Measurements from ENCODE around the gene BPTF. TPM values are rescaled to one million over a fixed set of nuclear protein-coding genes. Genes with fewer than 3 reads are reported as not detected.
"Not testable (repeated sequence)": the region's sequence is repeated elsewhere in the genome, so short reads cannot be mapped to it uniquely, and the experiment has no call there.

Gene BPTF
- total and polyA plus RNA-seq, 2 experiments from 2014 or later: 50.5 to 83.9 TPM

- peak overlapping the region; percentile 87 for H3K27ac ChIP-seq
- peaks cover 4% of the 10 kb centered on the region for H3K27me3 ChIP-seq
- peak in 1 of 2 donors; percentile 5 for DNase-seq (ENCODE audit: low read depth in 1 of 2, low spot score in 1 of 2)
- no peaks in the 10 kb centered on the region for H3K4me1 ChIP-seq (ENCODE audit: low read depth)
- TF ChIP-seq CTCF (IDR thresholded peaks at IDR 0.05; ENCODE audit: low read depth, low read length): no peak
- H3K4me3 ChIP-seq: peak overlapping the region; percentile 88
- H3K9me3 ChIP-seq (ENCODE audit: low read depth): no peaks in the 10 kb centered on the region
- no peaks in the 10 kb centered on the region for H3K36me3 ChIP-seq
These were observed 167.3 kb downstream of the BPTF start for GRCh38 chr17:67992548-67993152.

- no peak for TF ChIP-seq CTCF (IDR thresholded peaks at IDR 0.05; ENCODE audit: low read depth, low read length)
- H3K4me3 ChIP-seq: peak overlapping the region; percentile 88
- peak overlapping the region; percentile 89 for H3K27ac ChIP-seq
- H3K36me3 ChIP-seq: no peaks in the 10 kb centered on the region
- H3K4me1 ChIP-seq (ENCODE audit: low read depth): no peaks in the 10 kb centered on the region
- peaks cover 4% of the 10 kb centered on the region for H3K27me3 ChIP-seq
- peak; percentile 91 for DNase-seq (ENCODE audit: low read depth in 1 of 2, low spot score in 1 of 2)
- no peaks in the 10 kb centered on the region for H3K9me3 ChIP-seq (ENCODE audit: low read depth)
These were observed 168.1 kb downstream of the BPTF start for GRCh38 chr17:67993153-67993997.

GRCh38 chr17:67993998-67994361, 168.7 kb downstream of the BPTF start:
- no peak for TF ChIP-seq CTCF (IDR thresholded peaks at IDR 0.05; ENCODE audit: low read depth, low read length)
- H3K4me1 ChIP-seq (ENCODE audit: low read depth): no peaks in the 10 kb centered on the region
- H3K27me3 ChIP-seq: peaks cover 4% of the 10 kb centered on the region
- peak overlapping the region; percentile 75 for H3K4me3 ChIP-seq
- peak in 1 of 2 donors; percentile 21 for DNase-seq (ENCODE audit: low read depth in 1 of 2, low spot score in 1 of 2)
- H3K36me3 ChIP-seq: no peaks in the 10 kb centered on the region
- H3K9me3 ChIP-seq (ENCODE audit: low read depth): no peaks in the 10 kb centered on the region
- peak overlapping the region; percentile 89 for H3K27ac ChIP-seq

GRCh38 chr17:67994817-67995569, 169.7 kb downstream of the BPTF start:
- no peaks in the 10 kb centered on the region for H3K36me3 ChIP-seq
- H3K27ac ChIP-seq: no peak overlapping the region
- peak in 1 of 2 donors; percentile 71 for DNase-seq (ENCODE audit: low read depth in 1 of 2, low spot score in 1 of 2)
- H3K4me1 ChIP-seq (ENCODE audit: low read depth): no peaks in the 10 kb centered on the region
- TF ChIP-seq CTCF (IDR thresholded peaks at IDR 0.05; ENCODE audit: low read depth, low read length): no peak
- H3K9me3 ChIP-seq (ENCODE audit: low read depth): no peaks in the 10 kb centered on the region
- peaks cover 4% of the 10 kb centered on the region for H3K27me3 ChIP-seq
- H3K4me3 ChIP-seq: peak overlapping the region; percentile 35

- DNase-seq (ENCODE audit: low read depth in 1 of 2, low spot score in 1 of 2): peak; percentile 16 to 52
- Histone ChIP-seq H3K27ac (no peak overlapping the region), H3K9me3 (ENCODE audit: low read depth) (no peaks in the 10 kb centered on the region), H3K4me3 (peak overlapping the region; percentile 35), H3K27me3 (peaks cover 4% of the 10 kb centered on the region), H3K4me1 (ENCODE audit: low read depth) (no peaks in the 10 kb centered on the region), H3K36me3 (no peaks in the 10 kb centered on the region)
- TF ChIP-seq CTCF (IDR thresholded peaks at IDR 0.05; ENCODE audit: low read depth, low read length): peak; percentile 6
These were observed 170.4 kb downstream of the BPTF start for GRCh38 chr17:67995570-67996263.

- not testable (repeated sequence) for H3K27ac ChIP-seq; H3K9me3 ChIP-seq (ENCODE audit: low read depth)
These were observed 171.2 kb downstream of the BPTF start, which contains the start of gene C17orf58 for GRCh38 chr17:67996301-67997171. Gene C17orf58, minus strand, starts transcription at chr17:67996469. Its CDS starts 271 bp downstream, at chr17:67996198.

More at GRCh38 chr17:67996301-67997171, 171.2 kb downstream of the BPTF start, which contains the start of gene C17orf58:
- H3K4me1 ChIP-seq (ENCODE audit: low read depth); H3K27me3 ChIP-seq; H3K36me3 ChIP-seq: not testable (repeated sequence)
- DNase-seq (ENCODE audit: low read depth in 1 of 2, low spot score in 1 of 2): peak in 1 of 2 donors; percentile 67
- peak within 1 kb of the TSS; percentile 35 for H3K4me3 ChIP-seq

Data from cardiac muscle cell (in vitro differentiated cells and primary cell).